Uterus (tissue), 4 donors: ENCODE results near the gene ABHD16A. TPM values are rescaled to one million over a fixed set of nuclear protein-coding genes. Genes with fewer than 3 reads are reported as not detected.

Source experiments
- DNase-seq, 2 donors: peaks; one replicate each; pipeline ENCODE4 v3.0.0-alpha.2; 2019 to 2020
- H3K27ac ChIP-seq, 2 donors: fragments of 200-600 bp; sonication (generic); 1 replicate in 1 of 2; 2 replicates in 1 of 2; pipeline ENCODE4 v1.5.1; 2016 to 2018
- H3K27me3 ChIP-seq, 2 donors: fragments of 200-600 bp; sonication (generic); one replicate each; pipeline ENCODE4 v1.5.1; 2018 to 2019; ENCODE audit warnings: control low read depth in 1 of 2
- H3K36me3 ChIP-seq, 2 donors: fragments of 200-600 bp; sonication (generic); one replicate each; pipeline ENCODE4 v1.5.1; 2019; ENCODE audit warnings: control low read depth in 1 of 2
- H3K4me1 ChIP-seq, 2 donors: fragments of 200-600 bp; sonication (generic); one replicate each; pipeline ENCODE4 v1.5.1; 2018 to 2019; ENCODE audit warnings: control low read depth in 1 of 2
- H3K4me3 ChIP-seq, 2 donors: fragments of 200-600 bp; sonication (generic); 1 replicate in 1 of 2; 2 replicates in 1 of 2; pipeline ENCODE4 v1.5.1; 2018 to 2019; ENCODE audit warnings: mild to moderate bottlenecking in 1 of 2
- H3K9me3 ChIP-seq, 2 donors: fragments of 200-600 bp; sonication (generic); one replicate each; pipeline ENCODE4 v1.5.1; 2019; ENCODE audit warnings: control low read depth in 1 of 2
- POLR2A ChIP-seq, 2 donors: fragments of 450-650 bp; IDR thresholded peaks; one replicate each; pipeline ENCODE4 v1.6.1; 2016; ENCODE audit warnings: antibody characterized with exemption in 2 of 2, mild to moderate bottlenecking in 1 of 2, moderate library complexity in 1 of 2
- intact Hi-C: fragments of 100-400 bp; cut with DNase I; formaldehyde crosslinking; loops from one replicate; pipeline ENCODE4 v1.15.1; 2023; ENCODE audit warnings: low total_unique reads
- total RNA-seq, 4 donors: library from RNA; depleted of rRNA in 3 of 4; stranded (reverse); fragments of >200 nt in 3 of 4; gene quantifications; one replicate each; pipeline versions ENCODE4 v1.1.0 to v1.2.4, GENCODE V29; 2014 to 2023
- TF ChIP-seq, protein P1 (sequence below), 4 experiments: fragments of 200-600 bp in 2 of 4; fragments of 450-650 bp in 2 of 4; sonication (generic) in 2 of 4; IDR thresholded peaks; one replicate each; pipeline ENCODE4 v1.5.1; 2016 to 2019; ENCODE audit warnings: antibody characterized with exemption in 4 of 4, mild to moderate bottlenecking in 2 of 4, moderate library complexity in 1 of 4
- donor health status: DM: yes; HTN: yes; CAD: no.

Gene ABHD16A
- total RNA-seq, 4 donors from 2014 or later: 25.9 to 50.9 (median 37.9) TPM

- Histone ChIP-seq H3K9me3 (no peaks in the 10 kb centered on the region), H3K27ac (peak overlapping the region in 1 of 2 donors; percentile 40), H3K36me3 (no peaks in the 10 kb centered on the region), H3K4me3 (no peak overlapping the region), H3K4me1 (no peaks in the 10 kb centered on the region), H3K27me3 (no peaks in the 10 kb centered on the region)
- TF ChIP-seq, protein P1, sequence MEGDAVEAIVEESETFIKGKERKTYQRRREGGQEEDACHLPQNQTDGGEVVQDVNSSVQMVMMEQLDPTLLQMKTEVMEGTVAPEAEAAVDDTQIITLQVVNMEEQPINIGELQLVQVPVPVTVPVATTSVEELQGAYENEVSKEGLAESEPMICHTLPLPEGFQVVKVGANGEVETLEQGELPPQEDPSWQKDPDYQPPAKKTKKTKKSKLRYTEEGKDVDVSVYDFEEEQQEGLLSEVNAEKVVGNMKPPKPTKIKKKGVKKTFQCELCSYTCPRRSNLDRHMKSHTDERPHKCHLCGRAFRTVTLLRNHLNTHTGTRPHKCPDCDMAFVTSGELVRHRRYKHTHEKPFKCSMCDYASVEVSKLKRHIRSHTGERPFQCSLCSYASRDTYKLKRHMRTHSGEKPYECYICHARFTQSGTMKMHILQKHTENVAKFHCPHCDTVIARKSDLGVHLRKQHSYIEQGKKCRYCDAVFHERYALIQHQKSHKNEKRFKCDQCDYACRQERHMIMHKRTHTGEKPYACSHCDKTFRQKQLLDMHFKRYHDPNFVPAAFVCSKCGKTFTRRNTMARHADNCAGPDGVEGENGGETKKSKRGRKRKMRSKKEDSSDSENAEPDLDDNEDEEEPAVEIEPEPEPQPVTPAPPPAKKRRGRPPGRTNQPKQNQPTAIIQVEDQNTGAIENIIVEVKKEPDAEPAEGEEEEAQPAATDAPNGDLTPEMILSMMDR (IDR thresholded peaks at IDR 0.05): no peak
- TF ChIP-seq POLR2A (IDR thresholded peaks at IDR 0.05): no peak
- DNase-seq: no peak
- intact Hi-C loops: no loop called here
Observed at GRCh38 chr6:31691078-31691463, 12.1 kb downstream of the ABHD16A start.

GRCh38 chr6:31690231-31691077, 12.7 kb downstream of the ABHD16A start:
- intact Hi-C loops: no loop called here
- Histone ChIP-seq H3K36me3 (no peaks in the 10 kb centered on the region), H3K9me3 (no peaks in the 10 kb centered on the region), H3K4me3 (no peak overlapping the region), H3K27me3 (no peaks in the 10 kb centered on the region), H3K4me1 (no peaks in the 10 kb centered on the region), H3K27ac (peak overlapping the region; percentile 40 to 44)
- no peak for DNase-seq
- TF ChIP-seq, protein P1 (IDR thresholded peaks at IDR 0.05): no peak
- TF ChIP-seq POLR2A (IDR thresholded peaks at IDR 0.05): no peak

DNA sequence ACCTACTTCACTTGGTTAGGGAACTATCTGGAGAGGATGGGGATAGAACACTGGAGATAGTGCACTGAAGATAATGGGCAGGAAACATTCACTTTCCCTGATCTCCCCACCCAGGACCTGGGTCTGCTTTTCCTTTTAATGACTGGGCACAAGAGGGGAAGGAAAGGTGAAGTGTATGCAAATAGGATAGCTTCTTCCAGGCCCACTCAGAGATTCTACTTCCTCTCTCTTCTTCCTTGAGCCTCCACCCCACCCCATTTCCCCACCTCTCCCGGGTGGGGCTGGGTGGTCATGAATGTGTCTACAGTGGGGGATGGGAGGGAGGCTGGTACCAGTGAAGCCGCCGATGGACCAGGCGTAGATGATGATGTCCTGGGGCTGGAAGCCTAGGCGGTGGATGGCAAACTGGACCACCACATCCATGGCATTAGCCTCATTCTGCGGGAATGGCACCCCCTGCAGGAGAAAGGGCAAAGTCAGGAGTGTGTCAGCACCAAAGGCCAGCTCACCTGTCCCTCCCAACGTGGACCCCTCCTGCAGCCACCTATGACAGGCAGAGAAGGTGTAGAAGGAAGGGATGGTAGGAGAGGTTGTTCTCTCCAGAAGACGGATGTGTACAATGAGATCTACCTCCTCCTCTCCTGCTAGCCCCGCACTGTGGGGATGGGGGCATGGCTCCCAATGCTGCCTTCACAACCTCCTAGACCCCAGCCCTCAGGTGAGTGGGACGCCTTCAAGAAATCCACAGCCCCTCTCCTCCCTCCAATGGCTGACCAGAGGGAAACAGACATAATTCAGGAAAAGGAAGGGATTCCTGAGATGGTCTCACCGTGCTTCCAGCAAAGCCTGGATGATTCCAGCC, 13.6 kb downstream of the ABHD16A start:
- Histone ChIP-seq H3K27me3 (no peaks in the 10 kb centered on the region), H3K36me3 (no peaks in the 10 kb centered on the region), H3K4me1 (no peaks in the 10 kb centered on the region), H3K9me3 (no peaks in the 10 kb centered on the region), H3K27ac (peak overlapping the region; percentile 40 to 44), H3K4me3 (no peak overlapping the region)
- TF ChIP-seq, protein P1 (IDR thresholded peaks at IDR 0.05): no peak
- TF ChIP-seq POLR2A (IDR thresholded peaks at IDR 0.05): no peak
- no peak for DNase-seq
- intact Hi-C loops: no loop called here

- no peaks in the 10 kb centered on the region for H3K9me3 ChIP-seq
- intact Hi-C loops: no loop called here
- no peaks in the 10 kb centered on the region for H3K27me3 ChIP-seq
- no peak overlapping the region for H3K27ac ChIP-seq
- no peaks in the 10 kb centered on the region for H3K36me3 ChIP-seq
- no peak for DNase-seq
- H3K4me3 ChIP-seq: no peak overlapping the region
- TF ChIP-seq POLR2A (IDR thresholded peaks at IDR 0.05): no peak
- TF ChIP-seq, protein P1 (IDR thresholded peaks at IDR 0.05): no peak
- no peaks in the 10 kb centered on the region for H3K4me1 ChIP-seq
Observed at GRCh38 chr6:31687860-31688693, 15.0 kb downstream of the ABHD16A start.
